DMS153 (cell line): ENCODE results near the gene ZNF496.
"Not testable (repeated sequence)": the region's sequence is repeated elsewhere in the genome, so short reads cannot be mapped to it uniquely, and the experiment has no call there.

Experiments used
- DNase-seq: peaks from one replicate; lab custom pipeline; 2025; lab: John Stamatoyannopoulos, UW

The ZNF496 gene

DNA sequence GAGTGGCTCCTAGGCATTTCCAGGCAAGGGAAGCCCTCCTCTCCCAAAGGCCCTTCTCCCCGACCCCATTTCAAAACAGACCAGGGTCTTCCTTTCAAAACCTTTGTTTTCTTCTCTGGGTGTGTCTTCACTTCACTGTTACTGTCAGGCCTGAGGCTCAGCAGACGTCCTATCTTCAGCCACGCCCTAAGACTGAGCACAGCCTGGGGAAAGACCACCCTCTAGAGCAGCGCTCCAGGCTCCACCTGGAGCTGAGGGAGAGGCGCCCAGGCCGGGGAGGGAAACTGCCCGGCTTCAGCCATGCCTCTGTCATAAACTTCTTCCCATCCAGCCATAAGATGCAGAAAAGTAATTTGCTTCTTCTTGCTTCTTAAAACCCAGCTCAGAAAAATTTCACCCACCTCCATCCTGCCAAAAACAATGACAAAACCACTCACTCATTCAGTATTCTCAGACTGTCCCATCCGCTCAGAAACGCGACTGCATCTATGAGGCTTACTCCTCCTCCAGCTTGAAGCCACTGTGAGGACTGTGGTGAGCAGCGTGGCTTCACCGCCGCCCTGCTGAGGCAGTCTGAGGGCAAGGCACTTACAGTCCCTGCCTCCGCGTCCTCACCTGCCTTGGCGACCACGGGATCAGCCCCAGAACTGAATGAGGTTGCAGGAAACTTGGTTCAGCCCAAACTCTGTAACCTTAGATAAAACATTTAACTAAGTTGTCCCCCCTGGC is 39.7 kb downstream of the ZNF496 start:
- DNase-seq, result no peak

- DNase-seq, result no peak
These were observed 40.5 kb downstream of the ZNF496 start for GRCh38 chr1:247291161-247291560.

GRCh38 chr1:247290576-247290975 is 41.1 kb downstream of the ZNF496 start:
- no peak for DNase-seq

- DNase-seq, result not testable (repeated sequence)
These were observed 42.3 kb downstream of the ZNF496 start for GRCh38 chr1:247289274-247289892.

GRCh38 chr1:247288341-247288740 is 43.3 kb downstream of the ZNF496 start:
- no peak for DNase-seq

DNA sequence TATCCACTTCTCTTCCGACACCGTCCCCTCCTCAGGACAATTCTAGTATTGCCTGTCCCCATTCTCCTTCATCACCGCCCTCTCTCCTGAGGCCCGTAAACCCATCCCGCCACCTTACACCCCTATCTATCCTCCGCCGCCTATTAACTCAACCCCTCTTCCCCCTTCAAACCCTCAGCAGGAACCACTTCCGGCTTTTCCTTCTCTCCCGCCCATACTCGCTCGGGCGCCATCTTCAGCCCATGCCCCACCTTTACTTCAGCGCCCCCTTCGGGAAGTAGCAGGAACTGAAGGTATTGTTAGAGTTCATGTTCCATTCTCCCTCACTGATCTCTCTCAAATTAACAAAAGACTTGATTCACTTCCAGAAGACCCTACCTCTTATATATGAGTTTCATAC is 44.2 kb downstream of the ZNF496 start:
- no peak for DNase-seq

- DNase-seq, result no peak
These were observed 45.5 kb downstream of the ZNF496 start for GRCh38 chr1:247286134-247286670.

DNA sequence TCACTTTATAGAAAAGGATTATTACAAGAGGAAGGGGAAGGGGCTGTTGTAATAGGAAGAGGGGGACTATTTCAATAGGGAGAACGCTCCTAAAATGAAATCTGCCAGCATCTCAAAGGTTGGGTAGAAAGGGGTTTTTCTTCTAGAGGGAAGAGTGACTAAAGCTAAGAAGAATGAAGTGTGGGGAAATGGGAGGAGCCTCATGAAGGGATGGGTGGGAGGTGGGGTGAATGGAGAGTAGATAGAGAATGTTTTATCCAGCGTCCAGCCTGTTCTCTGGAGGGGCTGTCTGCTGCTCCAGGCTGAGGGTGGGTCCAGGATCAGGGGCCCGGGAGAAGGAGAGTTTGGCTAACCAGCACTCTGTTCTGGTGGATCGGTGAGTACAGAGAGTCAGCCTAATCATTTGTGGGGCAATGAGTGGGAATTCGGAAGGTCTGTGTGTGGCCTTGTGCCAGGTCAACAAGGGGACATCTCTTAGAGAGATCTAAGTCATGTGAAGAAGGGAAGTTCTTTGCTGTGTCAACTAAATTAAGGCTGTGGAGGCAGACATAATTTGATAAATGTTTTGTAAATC is 50.6 kb downstream of the ZNF496 start:
- no peak for DNase-seq

- no peak for DNase-seq
These were observed 54.5 kb downstream of the ZNF496 start for GRCh38 chr1:247277191-247277590.

DNA sequence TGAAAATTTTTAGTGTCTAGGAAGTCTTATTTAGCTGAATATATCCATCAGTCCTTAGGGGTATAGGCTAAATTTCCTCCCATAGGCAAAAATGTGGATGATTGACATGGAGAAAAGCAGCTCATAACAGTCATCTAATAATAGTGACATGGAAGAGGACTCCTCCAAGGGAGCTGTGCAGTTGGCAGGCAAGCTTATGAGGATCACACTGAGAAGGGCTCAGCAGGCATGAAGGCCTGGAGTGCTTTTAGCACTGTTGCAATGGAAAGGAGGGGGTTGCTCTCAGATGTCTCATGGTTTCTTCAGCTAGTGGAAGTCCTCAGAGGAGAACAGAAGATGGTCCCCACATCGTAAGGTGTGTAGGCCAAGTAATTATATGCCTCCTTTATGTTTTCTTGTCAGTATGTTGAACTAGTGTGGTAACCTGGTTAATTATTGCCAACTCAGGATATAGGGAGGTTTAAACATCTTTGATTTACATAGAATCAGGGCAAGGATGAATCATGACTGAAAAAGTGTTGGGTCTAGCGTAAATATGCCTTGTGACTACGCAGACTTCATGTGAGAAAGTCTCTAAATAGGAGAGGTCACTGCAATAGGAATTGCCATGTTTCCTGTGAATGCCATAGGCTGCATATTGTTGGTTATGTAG is 56.9 kb downstream of the ZNF496 start:
- DNase-seq, result no peak

DNA sequence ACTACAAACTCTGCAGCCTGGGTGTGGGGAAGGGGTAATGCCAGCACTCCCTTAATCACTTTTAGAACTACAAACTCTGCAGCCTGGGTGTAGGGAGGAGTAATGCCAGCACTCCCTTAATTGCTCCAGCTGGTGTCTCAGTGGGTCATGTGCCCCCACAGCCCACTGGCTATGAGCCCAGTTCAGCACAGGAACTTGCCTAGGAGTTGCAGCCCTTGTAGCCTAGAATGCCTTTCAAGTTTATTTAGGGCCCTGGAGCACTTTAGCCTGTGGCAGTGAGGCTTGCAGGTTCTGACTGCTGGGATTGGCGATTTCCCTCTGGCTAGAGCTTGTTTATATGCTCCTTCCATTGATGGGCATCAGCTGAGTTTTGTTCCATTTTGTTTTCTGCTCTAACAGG is 58.7 kb downstream of the ZNF496 start:
- DNase-seq, result no peak

GRCh38 chr1:247270003-247270402 is 61.7 kb downstream of the ZNF496 start:
- DNase-seq, result no peak

GRCh38 chr1:247269133-247269532 is 62.5 kb downstream of the ZNF496 start:
- no peak for DNase-seq

DNA sequence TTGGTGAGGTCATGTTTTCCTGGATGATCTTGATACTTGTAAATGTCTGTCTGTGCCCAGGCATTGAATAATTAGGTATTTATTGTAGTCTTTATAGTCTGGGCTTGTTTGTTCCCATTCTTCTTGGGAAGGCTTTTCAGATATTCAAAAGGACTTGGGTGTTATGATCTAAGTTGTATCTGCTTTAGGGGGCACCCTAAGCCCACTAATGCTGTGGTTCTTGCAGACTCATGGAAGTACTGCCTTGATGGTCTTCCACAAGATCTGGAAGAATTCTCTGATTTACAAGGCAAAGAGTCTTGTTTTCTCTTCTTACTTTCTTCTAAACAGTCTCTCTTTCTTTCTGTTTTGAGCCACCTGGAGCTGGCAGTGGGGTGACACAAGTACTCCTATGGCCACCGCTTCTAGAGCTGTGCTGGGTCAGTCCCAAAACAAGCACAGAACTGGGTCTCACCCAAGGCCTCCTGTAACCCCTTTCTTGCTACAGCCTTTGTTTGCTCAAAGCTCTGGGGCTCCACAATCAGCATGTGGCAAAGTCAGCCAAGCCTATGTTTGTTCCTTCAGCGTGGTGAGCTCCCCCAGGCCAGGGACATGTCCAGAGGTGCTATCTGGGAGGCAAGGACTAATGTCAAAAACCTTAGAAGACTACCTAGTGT is 63.1 kb downstream of the ZNF496 start:
- DNase-seq, result no peak

DNA sequence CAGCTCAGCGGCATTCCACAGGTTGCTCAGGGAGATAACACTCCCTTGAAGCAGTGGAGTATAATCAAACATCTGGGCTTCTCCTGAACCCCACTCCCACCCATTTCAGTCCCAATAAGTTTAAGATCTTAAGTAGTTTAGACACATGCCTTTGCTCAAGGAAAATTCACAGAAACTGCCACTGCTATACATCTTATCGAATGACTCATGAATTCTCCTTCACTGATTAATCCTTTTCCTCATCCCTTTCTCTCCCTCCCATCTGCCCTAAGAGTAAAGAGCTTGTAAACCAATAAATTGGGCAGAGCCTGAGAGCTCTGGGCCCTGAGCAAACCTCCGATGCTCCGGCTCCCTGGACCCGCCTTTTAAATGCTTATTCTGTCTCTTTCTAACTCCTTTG is 65.6 kb downstream of the ZNF496 start:
- no peak for DNase-seq

DNA sequence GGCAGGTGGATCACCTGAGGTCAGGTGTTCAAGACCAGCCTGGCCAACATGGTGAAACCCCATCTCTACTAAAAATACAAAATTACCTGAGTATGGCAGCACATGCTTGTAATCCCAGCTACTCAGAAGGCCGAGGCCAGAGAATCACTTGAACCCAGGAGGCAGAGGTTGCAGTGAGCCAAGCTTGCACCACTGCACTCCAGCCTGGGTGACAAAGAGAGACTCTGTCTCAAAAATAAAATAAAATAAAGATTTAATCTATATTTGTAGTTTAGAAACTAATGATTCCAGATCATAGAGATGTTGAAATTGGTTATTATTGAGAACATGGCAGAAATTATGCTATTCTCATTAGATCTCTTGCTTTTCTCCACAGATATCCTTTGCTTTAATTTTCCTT is 75.9 kb downstream of the ZNF496 start, which contains the start of gene VN1R5:
VN1R5 (plus strand) TSS at position 301 of the 400 bp plus-strand sequence.
- DNase-seq, result not testable (repeated sequence)

DNA sequence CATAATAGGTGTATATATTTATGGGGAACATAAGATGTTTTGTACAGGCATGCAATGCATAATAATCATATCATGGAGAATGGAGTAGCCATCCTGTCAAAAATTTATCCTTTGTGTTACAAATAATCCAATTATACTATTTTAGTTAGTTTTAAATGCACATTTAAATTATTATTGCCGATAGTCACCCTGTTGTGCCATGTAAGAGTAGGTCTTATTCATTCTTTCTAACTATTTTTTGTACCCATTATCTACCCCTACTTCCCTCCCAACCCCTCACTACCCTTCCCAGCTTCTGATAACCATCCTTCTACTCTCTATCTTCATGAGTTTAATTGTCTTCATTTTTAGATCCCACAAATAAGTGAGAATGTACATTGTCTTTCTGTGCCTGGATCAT is 84.1 kb downstream of the ZNF496 start:
- DNase-seq, result no peak
